ENCODE measurements around the gene AUNIP. TPM values are rescaled to one million over a fixed set of nuclear protein-coding genes. Genes with fewer than 3 reads are reported as not detected.

AUNIP gene
- total and polyA plus RNA-seq, 7 donors: 0.05 to 0.47 (median 0.13) TPM; not detected in 2

DNA sequence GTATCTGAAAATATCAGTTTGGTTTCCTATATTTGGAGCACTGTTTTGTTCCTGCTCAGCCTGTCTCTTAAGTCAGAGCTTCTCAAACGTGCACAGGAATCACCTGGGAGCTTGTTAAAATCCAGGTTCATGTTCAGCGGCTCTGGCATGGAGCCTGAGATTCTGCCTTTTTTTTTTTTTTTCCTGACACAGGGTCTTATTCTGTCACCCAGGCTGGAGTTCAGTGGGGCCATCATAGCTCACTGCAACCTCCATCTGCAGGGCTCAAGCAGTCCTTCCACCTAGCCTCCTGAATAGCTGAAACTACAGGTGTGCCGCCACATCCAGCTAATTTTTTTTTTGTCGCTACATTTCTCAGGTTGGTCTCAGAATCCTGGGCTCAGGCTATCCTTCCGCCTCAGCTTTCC lies 71.5 kb downstream of the AUNIP start:
- H3K27ac ChIP-seq: peak overlapping the region; percentile 71
- no peak for DNase-seq
- H3K4me1 ChIP-seq: peaks cover 45% of the 10 kb centered on the region
- H3K27me3 ChIP-seq (ENCODE audit: insufficient read depth in 3 of 3, low read length in 2 of 3): no peaks in the 10 kb centered on the region
- H3K36me3 ChIP-seq (ENCODE audit: insufficient read depth in 1 of 2, low read depth in 1 of 2): peaks cover 0 to 7% of the 10 kb centered on the region in 2 donors
- no peak for ATAC-seq
- H3K4me3 ChIP-seq: no peak overlapping the region
- intact Hi-C loops (cut with DNase I): no loop called here
- no peaks in the 10 kb centered on the region for H3K9me3 ChIP-seq
- TF ChIP-seq CTCF (IDR thresholded peaks at IDR 0.05): no peak
- WGBS, 3 donors: 82 to 85% (median 82%) methylated on average over 5 of the region's 5 CpGs

DNA sequence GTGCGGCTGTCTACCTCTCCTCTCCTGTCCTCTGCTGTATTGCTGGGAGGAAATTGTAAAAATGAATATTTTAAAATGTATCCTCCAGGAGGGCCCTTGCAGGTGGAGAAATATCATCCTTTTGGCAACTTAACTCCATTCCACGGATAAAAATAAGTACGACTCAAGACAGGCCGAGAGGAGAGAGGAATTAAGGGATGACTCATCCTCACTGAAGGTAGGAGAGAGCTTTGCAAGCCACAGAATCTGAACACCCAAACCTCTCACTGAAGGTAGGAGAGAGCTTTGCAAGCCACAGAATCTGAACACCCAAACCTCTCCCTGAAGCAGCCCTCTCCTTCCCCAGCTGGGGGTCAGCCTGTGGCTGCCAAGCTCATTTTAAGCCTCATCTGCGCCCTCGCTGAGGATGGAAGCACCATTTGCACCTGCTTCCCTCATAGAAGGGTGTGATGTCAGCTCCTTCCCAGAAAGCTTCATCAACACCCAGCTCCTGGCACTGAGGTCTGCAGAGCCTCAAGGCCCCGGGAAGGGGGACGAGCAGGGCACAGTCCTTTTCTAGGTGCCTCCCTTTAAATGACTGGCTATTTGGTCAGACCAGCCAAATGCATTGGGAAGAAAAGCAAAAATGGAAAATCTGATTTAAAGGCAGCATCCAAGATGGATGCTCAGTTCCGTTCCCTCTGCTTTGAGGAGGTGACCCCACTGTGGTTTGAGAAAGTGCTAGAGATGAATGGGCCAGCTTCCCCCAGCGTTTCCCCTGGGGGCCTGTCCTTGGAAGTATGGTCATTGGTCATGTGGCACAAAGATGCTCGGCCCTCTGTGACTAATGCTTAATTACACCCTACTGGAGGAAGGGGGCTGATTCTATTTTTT lies 72.1 kb downstream of the AUNIP start:
- peaks cover 0 to 7% of the 10 kb centered on the region in 2 donors for H3K36me3 ChIP-seq (ENCODE audit: insufficient read depth in 1 of 2, low read depth in 1 of 2)
- no peak for DNase-seq
- no peaks in the 10 kb centered on the region for H3K9me3 ChIP-seq
- no peak overlapping the region for H3K4me3 ChIP-seq
- TF ChIP-seq CTCF (IDR thresholded peaks at IDR 0.05): no peak
- peak overlapping the region; percentile 71 for H3K27ac ChIP-seq
- intact Hi-C loops (cut with DNase I): no loop called here
- WGBS, 3 donors: 42 to 55% (median 44%) methylated on average over 11 of the region's 11 CpGs
- no peaks in the 10 kb centered on the region for H3K27me3 ChIP-seq (ENCODE audit: insufficient read depth in 3 of 3, low read length in 2 of 3)
- H3K4me1 ChIP-seq: peaks cover 45% of the 10 kb centered on the region
- ATAC-seq: peak; percentile 59 to 81 (median 72)

DNA sequence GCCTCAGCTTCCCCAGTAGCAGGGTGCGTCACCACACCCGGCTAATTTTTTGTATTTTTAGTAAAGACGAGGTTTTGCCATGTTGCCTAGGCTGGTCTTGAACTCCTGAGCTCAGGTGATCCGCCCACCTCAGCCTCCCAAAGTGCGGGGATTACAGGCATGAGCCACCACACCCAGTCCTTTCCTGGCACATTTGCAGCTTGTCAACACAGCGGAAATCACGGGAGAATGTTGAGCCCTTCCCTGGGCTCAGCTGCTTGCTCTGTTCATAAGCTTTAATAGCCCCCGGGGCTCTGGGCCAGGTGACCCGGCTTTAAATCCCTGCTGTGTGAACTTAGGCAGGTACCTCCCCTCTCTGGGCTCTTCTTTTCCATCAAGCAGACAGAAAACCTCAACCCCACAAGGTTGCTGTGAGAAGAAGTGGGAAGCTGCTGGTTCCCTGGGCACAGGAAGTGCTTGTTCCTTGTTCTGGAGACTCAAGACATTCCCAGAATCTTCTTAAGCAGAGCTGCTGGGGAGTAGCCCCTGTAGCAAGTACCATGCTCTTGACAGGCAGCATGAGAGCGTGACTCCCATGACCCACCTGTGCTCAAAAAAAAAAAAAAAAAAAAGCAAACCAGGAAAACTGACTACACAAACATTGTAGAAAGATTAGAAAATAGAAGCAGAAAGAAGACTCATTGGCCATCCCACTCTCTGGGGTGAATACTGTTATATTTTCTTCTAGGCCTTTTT lies 73.8 kb downstream of the AUNIP start:
- Histone ChIP-seq H3K4me1 (peaks cover 45% of the 10 kb centered on the region), H3K36me3 (ENCODE audit: insufficient read depth in 1 of 2, low read depth in 1 of 2) (peaks cover 0 to 7% of the 10 kb centered on the region in 2 donors), H3K27ac (peak overlapping the region; percentile 71), H3K4me3 (no peak overlapping the region), H3K27me3 (ENCODE audit: insufficient read depth in 3 of 3, low read length in 2 of 3) (no peaks in the 10 kb centered on the region), H3K9me3 (no peaks in the 10 kb centered on the region)
- ATAC-seq (peak in 1 of 4 donors; percentile 2), DNase-seq (no peak)
- TF ChIP-seq CTCF (IDR thresholded peaks at IDR 0.05): no peak
- 73 to 84% (median 78%) methylated on average over 10 of the region's 10 CpGs for WGBS, 3 donors
- intact Hi-C loops (cut with DNase I): no loop called here

GRCh38 chr1:25784575-25785051 lies 74.6 kb downstream of the AUNIP start:
- no peak for TF ChIP-seq CTCF (IDR thresholded peaks at IDR 0.05)
- Histone ChIP-seq H3K9me3 (no peaks in the 10 kb centered on the region), H3K27me3 (ENCODE audit: insufficient read depth in 3 of 3, low read length in 2 of 3) (no peaks in the 10 kb centered on the region), H3K4me3 (no peak overlapping the region), H3K27ac (peak overlapping the region; percentile 71), H3K36me3 (ENCODE audit: insufficient read depth in 1 of 2, low read depth in 1 of 2) (peaks cover 0 to 7% of the 10 kb centered on the region in 2 donors), H3K4me1 (peaks cover 45% of the 10 kb centered on the region)
- peak; percentile 68 to 84 for DNase-seq
- peak; percentile 81 to 89 (median 84) for ATAC-seq
- WGBS, 3 donors: 28 to 47% (median 29%) methylated on average over 9 of the region's 9 CpGs
- intact Hi-C loops (cut with DNase I): no loop called here

Other genes starting within 250 kb of the AUNIP start
- gene MAN1C1, start 242.7 kb downstream of the AUNIP start, total RNA-seq: 1 to 10 TPM; 1.8 to 6.7 (median 2.5) TPM
- 1 to 10 TPM; 1.8 to 2.0 (median 1.9) TPM for gene MAN1C1, start 242.7 kb downstream of the AUNIP start, polyA plus RNA-seq
- gene SELENON, start 59.3 kb downstream of the AUNIP start, total RNA-seq: 100 to 1,000 TPM in 1 of 4 donors, 10 to 100 TPM in 3; 37.8 to 104 (median 56.1) TPM
- gene SELENON, start 59.3 kb downstream of the AUNIP start, polyA plus RNA-seq: 10 to 100 TPM; 25.3 to 39.3 (median 29.0) TPM
- gene MTFR1L, start 39.5 kb downstream of the AUNIP start, total RNA-seq: 100 to 1,000 TPM in 1 of 4 donors, 10 to 100 TPM in 3; 85.2 to 112 (median 94.1) TPM
- gene MTFR1L, start 39.5 kb downstream of the AUNIP start, polyA plus RNA-seq: 100 to 1,000 TPM in 2 of 3 donors, 10 to 100 TPM in 1; 99.2 to 135 (median 110) TPM
- 1 to 10 TPM; 2.2 to 3.7 (median 2.6) TPM for gene PAQR7, start 16.3 kb upstream of the AUNIP start, total RNA-seq
- 1 to 10 TPM; 2.1 to 2.9 (median 2.2) TPM for gene PAQR7, start 16.3 kb upstream of the AUNIP start, polyA plus RNA-seq
- gene STMN1, start 47.0 kb upstream of the AUNIP start, total RNA-seq: 10 to 100 TPM; 10.1 to 29.2 (median 16.6) TPM
- 10 to 100 TPM in 2 of 3 donors, 1 to 10 TPM in 1; 7.6 to 24.8 (median 14.3) TPM for gene STMN1, start 47.0 kb upstream of the AUNIP start, polyA plus RNA-seq
- 10 to 100 TPM in 3 of 4 donors, 1 to 10 TPM in 1; 5.5 to 15.8 (median 13.3) TPM for gene PAFAH2, start 138.6 kb upstream of the AUNIP start, total RNA-seq
- 10 to 100 TPM in 1 of 3 donors, 1 to 10 TPM in 2; 5.1 to 30.1 (median 8.8) TPM for gene PAFAH2, start 138.6 kb upstream of the AUNIP start, polyA plus RNA-seq
- 1 to 10 TPM in 3 of 4 donors, under 1 TPM in 1; 0.39 to 4.6 (median 2.1) TPM for gene EXTL1, start 162.3 kb upstream of the AUNIP start, total RNA-seq
- gene EXTL1, start 162.3 kb upstream of the AUNIP start, polyA plus RNA-seq: 1 to 10 TPM in 1 of 3 donors, under 1 TPM in 2; 0.61 to 1.1 (median 0.90) TPM
- gene SLC30A2, start 186.7 kb upstream of the AUNIP start, total RNA-seq: 1 to 10 TPM in 3 of 4 donors, under 1 TPM in 1; 0.32 to 7.8 (median 4.2) TPM
- 1 to 10 TPM in 1 of 3 donors, under 1 TPM in 2; 0.21 to 1.2 (median 0.70) TPM for gene SLC30A2, start 186.7 kb upstream of the AUNIP start, polyA plus RNA-seq
- gene TRIM63, start 208.2 kb upstream of the AUNIP start, total RNA-seq: 1,000 to 10,000 TPM in 1 of 4 donors, 100 to 1,000 TPM in 2, 10 to 100 TPM in 1; 74.2 to 2,937 (median 350) TPM
- gene TRIM63, start 208.2 kb upstream of the AUNIP start, polyA plus RNA-seq: 1,000 to 10,000 TPM in 2 of 3 donors, 100 to 1,000 TPM in 1; 369 to 2,799 (median 1,951) TPM